Peyer's patch (tissue), 4 donors: ENCODE measurements around the gene OR2T1.

ENCODE experiments used
- CTCF ChIP-seq, 6 experiments: fragments of 450-650 bp in 4 of 6; fragments of 200-600 bp in 2 of 6; sonication (generic) in 1 of 6; IDR thresholded peaks; one replicate each; pipeline ENCODE4 v1.5.1; 2017 to 2019; ENCODE audit warnings: antibody characterized with exemption in 6 of 6, mild to moderate bottlenecking in 3 of 6, moderate library complexity in 1 of 6
- POLR2A ChIP-seq, 2 donors: fragments of 450-650 bp; IDR thresholded peaks; one replicate each; pipeline ENCODE4 v1.5.1; 2017; ENCODE audit warnings: antibody characterized with exemption in 2 of 2, mild to moderate bottlenecking in 2 of 2, moderate library complexity in 2 of 2

- TF ChIP-seq POLR2A (IDR thresholded peaks at IDR 0.05) (no peak), CTCF (IDR thresholded peaks at IDR 0.05) (no peak)
Observed at GRCh38 chr1:248375446-248375845, 27.4 kb upstream of the OR2T1 start, which contains the start of gene OR2T6.
